ENCODE measurements around the gene TBC1D9B.

The TBC1D9B gene

DNA sequence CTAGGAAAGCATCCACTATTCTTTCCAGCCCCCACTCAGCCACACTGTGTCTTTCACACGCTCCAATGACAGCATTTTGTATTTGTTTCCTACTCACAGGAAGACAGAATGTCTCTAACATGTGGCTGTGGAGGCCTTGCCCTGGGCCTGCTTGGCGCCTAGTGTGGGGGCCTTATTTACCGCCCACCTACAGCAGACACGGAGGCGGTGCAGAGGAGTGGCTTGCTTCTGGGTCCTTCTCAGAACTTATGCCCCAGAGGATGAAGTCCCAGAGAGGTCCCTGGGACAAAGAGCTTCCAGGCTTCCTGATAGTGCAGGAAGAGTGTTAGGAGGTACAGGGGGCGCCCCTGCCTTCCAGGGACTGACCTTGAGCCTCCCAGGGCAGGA lies 40.6 kb downstream of the TBC1D9B start:
- WGBS, result 92% methylated on average over 6 of the region's 6 CpGs
- Histone ChIP-seq H3K27ac (ENCODE audit: low read depth, low read length) (no peak overlapping the region), H3K4me1 (ENCODE audit: insufficient read depth, low read length) (no peaks in the 10 kb centered on the region), H3K9me3 (ENCODE audit: insufficient read depth, low read depth, low read length) (no peaks in the 10 kb centered on the region), H3K36me3 (ENCODE audit: insufficient read depth, low read length) (peaks cover 56% of the 10 kb centered on the region), H3K9ac (ENCODE audit: low read depth, low read length) (no peak overlapping the region), H3K4me3 (ENCODE audit: low read length) (no peak overlapping the region), H3K27me3 (ENCODE audit: insufficient read depth, low read length) (no peaks in the 10 kb centered on the region)

DNA sequence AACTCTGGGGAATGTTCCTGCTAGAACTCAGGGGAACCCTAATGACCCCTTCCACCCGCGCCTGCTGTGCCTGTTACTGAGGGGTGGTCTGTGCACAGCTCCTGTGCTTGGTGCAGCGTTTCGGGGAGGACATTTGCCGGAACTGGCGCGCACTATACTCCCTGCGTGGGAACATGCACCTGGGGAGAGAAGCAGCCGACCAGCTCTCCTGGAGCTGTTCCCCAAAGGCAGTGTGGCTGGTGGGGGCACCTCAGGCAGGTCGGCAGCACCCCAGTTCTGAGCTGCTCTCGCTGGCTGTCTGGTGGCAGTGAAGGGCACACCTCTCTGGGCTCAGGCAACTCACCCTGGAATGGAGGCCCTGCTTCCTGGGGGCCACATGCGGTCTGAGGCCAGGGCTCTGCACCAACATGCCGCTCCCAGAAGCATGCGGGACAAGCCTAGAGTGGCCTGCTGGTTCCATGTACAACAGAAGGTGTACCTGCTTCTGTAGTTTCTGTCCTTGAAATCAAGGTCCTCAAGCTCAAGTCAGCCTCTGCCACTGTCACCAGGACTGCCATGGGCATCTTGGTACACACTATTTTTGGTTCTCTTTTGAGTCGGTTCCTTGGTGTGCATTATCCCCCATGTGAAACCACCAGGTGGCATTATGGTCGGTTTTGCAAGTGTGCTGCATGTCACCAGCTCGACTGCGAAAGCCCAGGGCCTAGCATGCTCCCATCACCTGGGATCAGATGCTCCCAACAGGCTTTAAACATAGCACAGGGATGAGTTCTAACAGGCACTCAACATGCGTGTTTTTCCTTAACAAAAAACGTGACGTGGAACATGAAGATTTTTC lies 41.2 kb downstream of the TBC1D9B start:
- Histone ChIP-seq H3K4me3 (ENCODE audit: low read length) (no peak overlapping the region), H3K9ac (ENCODE audit: low read depth, low read length) (no peak overlapping the region), H3K36me3 (ENCODE audit: insufficient read depth, low read length) (peaks cover 58% of the 10 kb centered on the region), H3K27ac (ENCODE audit: low read depth, low read length) (no peak overlapping the region), H3K4me1 (ENCODE audit: insufficient read depth, low read length) (no peaks in the 10 kb centered on the region), H3K27me3 (ENCODE audit: insufficient read depth, low read length) (no peaks in the 10 kb centered on the region), H3K9me3 (ENCODE audit: insufficient read depth, low read depth, low read length) (no peaks in the 10 kb centered on the region)
- 94% methylated on average over 21 of the region's 21 CpGs for WGBS

DNA sequence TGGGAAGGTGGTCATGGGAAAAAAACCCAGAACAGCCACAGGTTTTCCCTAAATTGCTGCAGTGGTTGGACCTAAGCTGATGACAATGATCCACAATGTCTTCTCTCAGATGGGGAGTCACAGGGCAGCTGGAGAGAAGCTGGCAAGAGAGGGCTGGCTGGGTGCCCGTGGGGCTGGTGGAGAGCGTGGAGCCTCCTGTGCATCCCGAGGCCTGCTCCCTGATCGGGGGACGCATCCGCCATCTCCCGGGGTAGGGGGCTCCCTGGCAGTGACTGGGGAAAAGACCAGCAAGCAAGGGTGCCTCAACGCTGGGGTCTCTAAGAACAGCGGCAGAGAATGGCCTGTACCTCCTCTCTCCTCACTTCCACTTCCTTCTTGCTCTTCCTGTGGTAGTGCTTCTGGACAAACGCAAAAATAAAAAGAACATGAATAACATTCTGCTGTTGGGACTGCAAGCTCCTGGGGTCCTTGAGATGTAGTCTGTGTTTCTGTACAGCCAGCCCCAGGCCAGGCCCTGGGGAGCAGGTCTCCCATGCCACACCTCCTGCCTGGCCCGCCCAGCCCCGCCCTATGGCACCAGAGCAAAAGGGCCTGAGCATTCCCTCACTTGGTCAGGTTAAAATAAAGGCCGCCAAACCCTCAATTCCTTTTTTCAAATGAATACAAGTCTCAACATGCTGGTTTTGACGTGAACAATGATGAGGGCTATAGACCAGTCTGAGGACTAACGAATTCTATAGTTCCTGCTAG lies 42.0 kb downstream of the TBC1D9B start:
- 96% methylated on average over 15 of the region's 15 CpGs for WGBS
- no peaks in the 10 kb centered on the region for H3K9me3 ChIP-seq (ENCODE audit: insufficient read depth, low read depth, low read length)

DNA sequence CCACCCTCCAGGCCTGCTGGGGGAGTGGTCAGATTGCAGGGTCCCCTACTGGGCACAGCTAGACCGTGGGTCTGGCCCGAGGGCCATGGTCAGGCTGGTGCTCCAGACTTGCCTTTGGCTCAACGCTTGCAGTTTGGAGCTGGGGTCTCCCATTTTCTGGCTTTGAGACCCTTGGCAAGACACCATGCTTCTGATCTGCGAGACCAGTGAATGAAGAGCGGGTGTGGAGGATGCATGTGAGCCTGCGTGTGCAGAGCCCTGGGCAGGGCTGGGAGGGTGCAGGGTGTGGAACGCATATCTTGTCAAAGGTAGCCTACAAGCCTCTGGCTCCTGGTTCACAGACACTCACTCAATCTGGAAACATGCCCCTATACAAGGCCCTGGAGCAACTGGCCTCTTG lies 43.0 kb downstream of the TBC1D9B start:
- H3K9ac ChIP-seq (ENCODE audit: low read depth, low read length), result no peak overlapping the region
- no peak overlapping the region for H3K4me3 ChIP-seq (ENCODE audit: low read length)
- no peak overlapping the region for H3K27ac ChIP-seq (ENCODE audit: low read depth, low read length)
- no peaks in the 10 kb centered on the region for H3K9me3 ChIP-seq (ENCODE audit: insufficient read depth, low read depth, low read length)
- no peaks in the 10 kb centered on the region for H3K27me3 ChIP-seq (ENCODE audit: insufficient read depth, low read length)
- peaks cover 4% of the 10 kb centered on the region; the same call in 1 of the 2 replicates for H3K4me1 ChIP-seq (ENCODE audit: insufficient read depth, low read length)
- 94% methylated on average over 7 of the region's 7 CpGs for WGBS
- H3K36me3 ChIP-seq (ENCODE audit: insufficient read depth, low read length), result peaks cover 53% of the 10 kb centered on the region

More for the DNA sequence above, 42.0 kb downstream of the TBC1D9B start:
- Histone ChIP-seq H3K36me3 (ENCODE audit: insufficient read depth, low read length) (peaks cover 53% of the 10 kb centered on the region), H3K27me3 (ENCODE audit: insufficient read depth, low read length) (no peaks in the 10 kb centered on the region), H3K4me1 (ENCODE audit: insufficient read depth, low read length) (peaks cover under 1% of the 10 kb centered on the region; the same call in 1 of the 2 replicates), H3K4me3 (ENCODE audit: low read length) (no peak overlapping the region), H3K9ac (ENCODE audit: low read depth, low read length) (no peak overlapping the region), H3K27ac (ENCODE audit: low read depth, low read length) (no peak overlapping the region)

DNA sequence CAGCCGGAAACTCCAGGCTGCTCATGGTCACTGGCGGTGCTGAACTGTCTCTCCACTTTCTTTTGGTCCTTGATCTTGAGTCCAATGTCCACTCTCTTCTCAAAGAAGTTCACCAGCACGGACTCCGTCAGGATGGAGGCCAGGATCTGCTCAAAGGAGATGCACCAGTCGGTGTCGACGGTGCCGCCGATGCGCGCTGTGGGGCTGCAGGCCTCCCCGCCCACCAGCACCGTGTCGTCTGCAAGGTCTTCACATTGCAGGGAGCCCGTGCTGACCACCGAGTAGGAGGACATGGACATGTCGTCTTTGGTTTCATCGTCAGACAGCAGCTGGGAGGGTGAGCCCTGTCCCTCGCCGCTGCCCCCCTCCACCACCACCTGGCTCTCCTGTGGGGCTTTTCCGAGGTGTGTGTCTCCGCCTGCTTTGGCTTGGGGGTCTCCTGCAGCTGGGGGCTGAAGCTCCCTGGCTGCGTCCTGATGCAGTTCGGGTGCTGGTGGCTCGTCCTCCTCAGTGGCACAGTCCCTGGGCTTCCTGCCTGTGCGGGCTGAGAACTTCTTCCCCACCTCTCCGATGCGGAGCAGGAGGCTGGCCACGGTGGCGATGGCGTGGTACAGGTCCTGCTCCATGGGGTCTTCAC lies 44.1 kb downstream of the TBC1D9B start:
- Histone ChIP-seq H3K9me3 (ENCODE audit: insufficient read depth, low read depth, low read length) (no peaks in the 10 kb centered on the region), H3K27ac (ENCODE audit: low read depth, low read length) (no peak overlapping the region), H3K4me3 (ENCODE audit: low read length) (no peak overlapping the region), H3K4me1 (ENCODE audit: insufficient read depth, low read length) (peaks cover 4% of the 10 kb centered on the region; the same call in 1 of the 2 replicates), H3K9ac (ENCODE audit: low read depth, low read length) (no peak overlapping the region), H3K36me3 (ENCODE audit: insufficient read depth, low read length) (peaks cover 53% of the 10 kb centered on the region), H3K27me3 (ENCODE audit: insufficient read depth, low read length) (no peaks in the 10 kb centered on the region)
- 97% methylated on average over 31 of the region's 31 CpGs for WGBS

DNA sequence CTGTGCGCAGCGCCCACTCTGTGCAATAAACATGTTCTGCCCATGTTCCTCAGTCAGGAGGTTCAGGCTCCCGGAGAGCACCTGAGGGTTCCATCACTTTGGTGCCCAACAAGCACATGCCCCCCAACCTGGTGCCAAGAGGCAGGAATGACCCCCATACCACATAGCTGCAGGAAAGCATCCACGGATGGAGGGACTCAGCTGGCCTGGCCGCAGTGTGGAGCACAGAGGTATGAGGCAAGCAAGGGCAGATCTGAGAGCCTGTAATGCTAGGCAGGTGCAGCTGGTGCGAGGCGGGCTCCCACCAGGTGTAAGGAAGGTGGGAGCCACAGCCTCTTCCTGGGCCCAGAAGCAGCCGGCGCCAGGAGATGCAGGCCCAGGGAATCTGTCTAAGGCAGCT lies 44.8 kb downstream of the TBC1D9B start:
- WGBS, result 97% methylated on average over 9 of the region's 9 CpGs
- Histone ChIP-seq H3K9me3 (ENCODE audit: insufficient read depth, low read depth, low read length) (no peaks in the 10 kb centered on the region), H3K36me3 (ENCODE audit: insufficient read depth, low read length) (peaks cover 52% of the 10 kb centered on the region), H3K27me3 (ENCODE audit: insufficient read depth, low read length) (no peaks in the 10 kb centered on the region), H3K4me3 (ENCODE audit: low read length) (no peak overlapping the region), H3K27ac (ENCODE audit: low read depth, low read length) (no peak overlapping the region), H3K9ac (ENCODE audit: low read depth, low read length) (no peak overlapping the region), H3K4me1 (ENCODE audit: insufficient read depth, low read length) (peaks cover 4% of the 10 kb centered on the region; the same call in 1 of the 2 replicates)

DNA sequence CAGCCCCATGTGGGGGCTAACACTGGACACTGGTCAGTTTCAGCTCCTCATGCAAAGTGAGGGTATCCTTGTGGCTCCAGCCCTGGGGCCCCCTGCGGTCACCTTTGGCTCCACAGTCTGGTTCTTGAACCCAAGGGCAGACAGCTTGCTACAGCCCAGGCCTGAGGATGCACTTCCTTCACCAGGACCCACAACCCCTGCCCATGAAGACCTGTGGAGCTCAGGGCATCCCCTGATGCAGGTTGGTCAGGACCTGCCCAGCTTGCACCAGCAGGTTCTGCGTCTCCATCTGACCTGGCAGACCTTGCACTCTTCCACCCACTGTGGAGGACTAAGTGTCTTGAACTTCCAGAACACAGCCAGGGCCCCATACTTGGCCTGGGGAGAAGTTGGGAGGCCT lies 45.4 kb downstream of the TBC1D9B start:
- WGBS, result 98% methylated on average over 2 of the region's 2 CpGs
- H3K27ac ChIP-seq (ENCODE audit: low read depth, low read length), result no peak overlapping the region
- H3K27me3 ChIP-seq (ENCODE audit: insufficient read depth, low read length), result no peaks in the 10 kb centered on the region
- peaks cover 47% of the 10 kb centered on the region for H3K36me3 ChIP-seq (ENCODE audit: insufficient read depth, low read length)
- no peak overlapping the region for H3K9ac ChIP-seq (ENCODE audit: low read depth, low read length)
- peaks cover 4% of the 10 kb centered on the region; the same call in 1 of the 2 replicates for H3K4me1 ChIP-seq (ENCODE audit: insufficient read depth, low read length)
- no peak overlapping the region for H3K4me3 ChIP-seq (ENCODE audit: low read length)
- H3K9me3 ChIP-seq (ENCODE audit: insufficient read depth, low read depth, low read length), result no peaks in the 10 kb centered on the region

DNA sequence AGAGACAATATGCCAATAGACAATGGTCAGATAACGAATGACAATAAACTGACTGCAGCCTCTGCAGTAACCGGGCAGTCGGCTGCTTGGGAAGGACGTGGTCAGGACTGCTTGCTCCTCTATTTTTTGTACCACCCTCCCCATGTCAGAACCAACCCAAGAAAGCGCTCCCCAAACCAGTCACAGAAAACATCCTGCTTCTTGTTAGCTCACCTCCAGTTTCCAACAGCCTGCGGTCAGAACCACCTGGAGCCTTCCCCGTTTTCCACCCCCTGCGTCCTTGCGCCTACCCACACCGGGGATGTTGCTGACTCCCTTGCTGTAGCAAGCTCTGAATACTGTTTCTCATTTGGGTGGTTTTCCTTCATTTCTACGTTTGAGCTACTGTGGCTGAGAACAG lies 47.4 kb downstream of the TBC1D9B start:
- Histone ChIP-seq H3K9me3 (ENCODE audit: insufficient read depth, low read depth, low read length) (no peaks in the 10 kb centered on the region), H3K27ac (ENCODE audit: low read depth, low read length) (no peak overlapping the region), H3K9ac (ENCODE audit: low read depth, low read length) (no peak overlapping the region), H3K4me3 (ENCODE audit: low read length) (no peak overlapping the region; the same call in 1 of the 2 replicates), H3K4me1 (ENCODE audit: insufficient read depth, low read length) (peaks cover 4% of the 10 kb centered on the region; the same call in 1 of the 2 replicates), H3K36me3 (ENCODE audit: insufficient read depth, low read length) (peaks cover 40% of the 10 kb centered on the region), H3K27me3 (ENCODE audit: insufficient read depth, low read length) (no peaks in the 10 kb centered on the region)
- 74% methylated on average over 11 of the region's 11 CpGs for WGBS

DNA sequence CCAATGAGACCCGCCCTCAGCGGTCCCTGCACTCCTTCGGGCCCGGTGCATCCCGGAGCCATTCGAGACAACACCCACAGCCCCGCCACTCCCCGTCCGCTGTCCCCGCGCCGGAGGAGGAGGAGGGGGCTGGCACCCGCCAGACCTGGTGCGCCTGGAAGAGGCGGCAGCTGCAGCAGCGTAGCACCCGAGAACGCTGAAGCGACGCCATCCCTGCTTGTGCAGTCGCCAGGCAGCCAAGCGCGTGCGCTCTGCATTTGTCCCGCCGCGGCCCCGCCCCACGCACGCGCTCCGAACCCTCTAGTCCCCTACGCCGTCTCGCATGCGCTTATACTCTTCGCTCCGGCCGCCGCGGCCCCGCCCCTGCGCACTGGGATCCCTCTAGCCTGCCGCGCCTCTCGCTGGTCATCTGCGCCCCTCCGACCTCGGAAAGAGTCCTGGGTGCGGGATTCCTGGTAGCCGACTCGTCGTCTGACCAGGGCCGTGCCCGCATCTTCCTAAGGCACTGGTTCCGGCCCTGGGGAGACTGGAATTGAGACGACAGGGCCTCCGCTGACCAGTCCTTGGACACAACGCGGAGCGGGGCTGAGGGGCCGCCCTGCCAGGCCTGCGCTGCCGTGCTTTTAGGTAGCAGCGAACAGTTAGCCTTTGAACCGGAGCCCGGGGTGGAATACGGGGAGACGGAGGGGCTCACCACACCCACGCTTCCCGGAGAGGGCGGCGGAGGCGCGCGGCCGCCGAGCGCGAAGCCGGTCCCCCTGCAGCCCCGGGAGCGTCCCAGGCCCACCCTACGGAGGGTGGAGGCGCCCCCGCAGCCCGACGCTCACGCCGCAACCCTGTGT lies 48.9 kb downstream of the TBC1D9B start, which contains the start of gene MRNIP:
Gene MRNIP (minus strand): TSS at position 232 of the 842 bp plus-strand sequence. CDS start 21 bp downstream, at position 211.
- Histone ChIP-seq H3K27ac (ENCODE audit: low read depth, low read length) (peak within 1 kb of the TSS; percentile 43; the same call in 1 of the 2 replicates), H3K36me3 (ENCODE audit: insufficient read depth, low read length) (peaks cover 27% of the 10 kb centered on the region)
- under 1% methylated on average over 84 of the region's 90 CpGs for WGBS

DNA sequence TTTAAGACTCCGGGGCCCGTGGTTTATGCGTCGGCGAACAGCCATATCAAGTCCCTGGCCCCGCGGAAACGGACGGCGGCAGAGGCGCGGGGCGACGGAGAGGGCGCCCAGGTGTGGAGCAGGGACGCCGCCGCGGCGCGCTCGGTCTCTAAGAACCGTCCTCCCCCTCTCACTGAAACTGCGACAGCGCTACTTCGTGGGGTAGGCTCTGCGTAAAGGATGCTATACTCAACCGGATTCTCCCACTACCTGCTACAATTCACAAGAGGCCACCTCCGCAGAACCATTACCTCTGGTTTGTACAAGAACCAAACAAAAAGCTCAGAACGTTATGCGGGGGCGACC lies 49.5 kb downstream of the TBC1D9B start:
- Histone ChIP-seq H3K27ac (ENCODE audit: low read depth, low read length) (no peak overlapping the region), H3K9me3 (ENCODE audit: insufficient read depth, low read depth, low read length) (no peaks in the 10 kb centered on the region), H3K4me1 (ENCODE audit: insufficient read depth, low read length) (peaks cover 4% of the 10 kb centered on the region; the same call in 1 of the 2 replicates), H3K36me3 (ENCODE audit: insufficient read depth, low read length) (peaks cover 21% of the 10 kb centered on the region), H3K4me3 (ENCODE audit: low read length) (peak overlapping the region; percentile 91), H3K27me3 (ENCODE audit: insufficient read depth, low read length) (no peaks in the 10 kb centered on the region), H3K9ac (ENCODE audit: low read depth, low read length) (peak overlapping the region; percentile 59)
- WGBS, result under 1% methylated on average over 32 of the region's 32 CpGs

More for the DNA sequence above, 48.9 kb downstream of the TBC1D9B start, which contains the start of gene MRNIP:
- peak within 1 kb of the TSS; percentile 91 for H3K4me3 ChIP-seq (ENCODE audit: low read length)
- peaks cover 4% of the 10 kb centered on the region; the same call in 1 of the 2 replicates for H3K4me1 ChIP-seq (ENCODE audit: insufficient read depth, low read length)
- H3K9me3 ChIP-seq (ENCODE audit: insufficient read depth, low read depth, low read length), result no peaks in the 10 kb centered on the region
- H3K27me3 ChIP-seq (ENCODE audit: insufficient read depth, low read length), result no peaks in the 10 kb centered on the region
- H3K9ac ChIP-seq (ENCODE audit: low read depth, low read length), result peak within 1 kb of the TSS; percentile 78
